ENCODE data around the gene PLA2G7.
"Not testable (repeated sequence)": the region's sequence is repeated elsewhere in the genome, so short reads cannot be mapped to it uniquely, and the experiment has no call there.

The PLA2G7 gene

GRCh38 chr6:46772016-46772415 lies 36.8 kb upstream of the PLA2G7 start:
- DNase-seq (ENCODE audit: insufficient read length, low spot score) (no peak), FAIRE-seq (no peak)
- TF ChIP-seq POLR2A (IDR thresholded peaks at IDR 0.05; ENCODE audit: low read depth, low read length) (no peak), SPI1 (IDR thresholded peaks at IDR 0.05; ENCODE audit: low read depth, low read length) (no peak), TAF1 (IDR thresholded peaks at IDR 0.05; ENCODE audit: low read depth, low read length) (no peak), POU2F2 (IDR thresholded peaks at IDR 0.05; ENCODE audit: low read depth, low read length) (no peak), PAX5 (IDR thresholded peaks at IDR 0.05; ENCODE audit: insufficient read depth, low read length, severe bottlenecking) (no peak), POLR2AphosphoS5 (IDR thresholded peaks at IDR 0.05; ENCODE audit: low read depth, low read length) (no peak)

GRCh38 chr6:46764961-46765360 lies 29.8 kb upstream of the PLA2G7 start:
- TF ChIP-seq PAX5 (IDR thresholded peaks at IDR 0.05; ENCODE audit: insufficient read depth, low read length, severe bottlenecking) = no peak
- TF ChIP-seq POLR2AphosphoS5 (IDR thresholded peaks at IDR 0.05; ENCODE audit: low read depth, low read length) = no peak
- TF ChIP-seq TAF1 (IDR thresholded peaks at IDR 0.05; ENCODE audit: low read depth, low read length) = no peak
- TF ChIP-seq POU2F2 (IDR thresholded peaks at IDR 0.05; ENCODE audit: low read depth, low read length) = no peak
- no peak for TF ChIP-seq SPI1 (IDR thresholded peaks at IDR 0.05; ENCODE audit: low read depth, low read length)
- TF ChIP-seq POLR2A (IDR thresholded peaks at IDR 0.05; ENCODE audit: low read depth, low read length) = no peak
- no peak for FAIRE-seq
- DNase-seq (ENCODE audit: insufficient read length, low spot score) = no peak

- FAIRE-seq; DNase-seq (ENCODE audit: insufficient read length, low spot score): not testable (repeated sequence)
Measured at GRCh38 chr6:46764280-46764679, 29.1 kb upstream of the PLA2G7 start.

GRCh38 chr6:46763466-46763865 lies 28.3 kb upstream of the PLA2G7 start:
- TF ChIP-seq SPI1 (IDR thresholded peaks at IDR 0.05; ENCODE audit: low read depth, low read length) (no peak), PAX5 (IDR thresholded peaks at IDR 0.05; ENCODE audit: insufficient read depth, low read length, severe bottlenecking) (no peak), TAF1 (IDR thresholded peaks at IDR 0.05; ENCODE audit: low read depth, low read length) (no peak)
- no peak for FAIRE-seq
- DNase-seq (ENCODE audit: insufficient read length, low spot score) = no peak

GRCh38 chr6:46760925-46761324 lies 25.8 kb upstream of the PLA2G7 start:
- no peak for FAIRE-seq
- TF ChIP-seq SPI1 (IDR thresholded peaks at IDR 0.05; ENCODE audit: low read depth, low read length) (no peak), POLR2AphosphoS5 (IDR thresholded peaks at IDR 0.05; ENCODE audit: low read depth, low read length) (no peak), POU2F2 (IDR thresholded peaks at IDR 0.05; ENCODE audit: low read depth, low read length) (no peak), PAX5 (IDR thresholded peaks at IDR 0.05; ENCODE audit: insufficient read depth, low read length, severe bottlenecking) (no peak), POLR2A (IDR thresholded peaks at IDR 0.05; ENCODE audit: low read depth, low read length) (no peak), TAF1 (IDR thresholded peaks at IDR 0.05; ENCODE audit: low read depth, low read length) (no peak)
- DNase-seq (ENCODE audit: insufficient read length, low spot score) = no peak

GRCh38 chr6:46758960-46759753 lies 24.0 kb upstream of the PLA2G7 start:
- FAIRE-seq = no peak
- TF ChIP-seq POLR2AphosphoS5 (IDR thresholded peaks at IDR 0.05; ENCODE audit: low read depth, low read length) = no peak
- TF ChIP-seq POU2F2 (IDR thresholded peaks at IDR 0.05; ENCODE audit: low read depth, low read length) = no peak
- TF ChIP-seq TAF1 (IDR thresholded peaks at IDR 0.05; ENCODE audit: low read depth, low read length) = no peak
- no peak for TF ChIP-seq SPI1 (IDR thresholded peaks at IDR 0.05; ENCODE audit: low read depth, low read length)
- TF ChIP-seq POLR2A (IDR thresholded peaks at IDR 0.05; ENCODE audit: low read depth, low read length) = no peak
- TF ChIP-seq PAX5 (IDR thresholded peaks at IDR 0.05; ENCODE audit: insufficient read depth, low read length, severe bottlenecking) = no peak

GRCh38 chr6:46757214-46757596 lies 22.0 kb upstream of the PLA2G7 start:
- FAIRE-seq = no peak
- TF ChIP-seq PAX5 (IDR thresholded peaks at IDR 0.05; ENCODE audit: insufficient read depth, low read length, severe bottlenecking) (no peak), TAF1 (IDR thresholded peaks at IDR 0.05; ENCODE audit: low read depth, low read length) (no peak), POLR2AphosphoS5 (IDR thresholded peaks at IDR 0.05; ENCODE audit: low read depth, low read length) (no peak), POU2F2 (IDR thresholded peaks at IDR 0.05; ENCODE audit: low read depth, low read length) (no peak), SPI1 (IDR thresholded peaks at IDR 0.05; ENCODE audit: low read depth, low read length) (no peak), POLR2A (IDR thresholded peaks at IDR 0.05; ENCODE audit: low read depth, low read length) (no peak)
- DNase-seq (ENCODE audit: insufficient read length, low spot score) = no peak

More at GRCh38 chr6:46758960-46759753, 24.0 kb upstream of the PLA2G7 start:
- DNase-seq (ENCODE audit: insufficient read length, low spot score) = no peak

GRCh38 chr6:46756469-46757213 lies 21.5 kb upstream of the PLA2G7 start:
- no peak for FAIRE-seq
- no peak for TF ChIP-seq POU2F2 (IDR thresholded peaks at IDR 0.05; ENCODE audit: low read depth, low read length)
- no peak for TF ChIP-seq POLR2AphosphoS5 (IDR thresholded peaks at IDR 0.05; ENCODE audit: low read depth, low read length)
- no peak for TF ChIP-seq PAX5 (IDR thresholded peaks at IDR 0.05; ENCODE audit: insufficient read depth, low read length, severe bottlenecking)
- TF ChIP-seq SPI1 (IDR thresholded peaks at IDR 0.05; ENCODE audit: low read depth, low read length) = no peak
- TF ChIP-seq POLR2A (IDR thresholded peaks at IDR 0.05; ENCODE audit: low read depth, low read length) = no peak
- no peak for TF ChIP-seq TAF1 (IDR thresholded peaks at IDR 0.05; ENCODE audit: low read depth, low read length)
- no peak for DNase-seq (ENCODE audit: insufficient read length, low spot score)

GRCh38 chr6:46755865-46756264 lies 20.7 kb upstream of the PLA2G7 start:
- no peak for TF ChIP-seq PAX5 (IDR thresholded peaks at IDR 0.05; ENCODE audit: insufficient read depth, low read length, severe bottlenecking)
- no peak for TF ChIP-seq TAF1 (IDR thresholded peaks at IDR 0.05; ENCODE audit: low read depth, low read length)
- TF ChIP-seq POU2F2 (IDR thresholded peaks at IDR 0.05; ENCODE audit: low read depth, low read length) = no peak
- no peak for TF ChIP-seq SPI1 (IDR thresholded peaks at IDR 0.05; ENCODE audit: low read depth, low read length)
- TF ChIP-seq POLR2AphosphoS5 (IDR thresholded peaks at IDR 0.05; ENCODE audit: low read depth, low read length) = no peak
- no peak for TF ChIP-seq POLR2A (IDR thresholded peaks at IDR 0.05; ENCODE audit: low read depth, low read length)
- FAIRE-seq (no peak), DNase-seq (ENCODE audit: insufficient read length, low spot score) (no peak)

All from GM12891 (cell line).